Kidney (tissue), 14 donors: Measurements from ENCODE around the gene NCCRP1. TPM values are rescaled to one million over a fixed set of nuclear protein-coding genes. Genes with fewer than 3 reads are reported as not detected.
A peak's percentile ranks its signal among the peaks of the same experiment; 100 is the strongest.

Source experiments
- DNase-seq, 5 donors: peaks; one replicate each; pipeline ENCODE4 v3.0.0-alpha.2; 2013 to 2020
- FAIRE-seq: peaks from 2 replicates; lab custom pipeline; 2012; peaks lifted over from hg19 to GRCh38; lab: Jason Lieb, UNC
- H3K27ac ChIP-seq, 2 donors: one replicate each; pipeline ENCODE4 v1.7.0; 2013; ENCODE audit warnings: low read depth in 2 of 2, low read length in 2 of 2, inconsistent platforms in 1 of 2
- H3K27me3 ChIP-seq: one replicate; pipeline ENCODE4 v1.7.1; 2013; ENCODE audit warnings: low read length, inconsistent platforms; ENCODE audit not compliant: control insufficient read depth, insufficient read depth
- H3K36me3 ChIP-seq, 3 donors: one replicate each; pipeline versions ENCODE4 v1.7.0 to v1.7.1; 2013; ENCODE audit warnings: low read length in 3 of 3, control low read depth in 1 of 3, inconsistent platforms in 1 of 3; ENCODE audit not compliant: insufficient read depth in 3 of 3, control insufficient read depth in 2 of 3
- H3K4me1 ChIP-seq, 3 donors: one replicate each; pipeline versions ENCODE4 v1.7.0 to v1.7.1; 2013; ENCODE audit warnings: low read length in 3 of 3, inconsistent platforms in 1 of 3, low read depth in 1 of 3; ENCODE audit not compliant: control insufficient read depth in 2 of 3, insufficient read depth in 2 of 3
- H3K4me3 ChIP-seq, 3 donors: one replicate each; pipeline versions ENCODE4 v1.7.0 to v1.8.1; 2013; ENCODE audit warnings: low read length in 3 of 3, control low read depth in 1 of 3, inconsistent platforms in 1 of 3
- H3K9ac ChIP-seq, 3 donors: one replicate each; pipeline versions ENCODE4 v1.7.0 to v1.7.1; 2013; ENCODE audit warnings: low read length in 3 of 3, control low read depth in 1 of 3, inconsistent platforms in 1 of 3
- H3K9me3 ChIP-seq, 3 donors: one replicate each; pipeline versions ENCODE4 v1.7.0 to v1.7.1; 2013; ENCODE audit warnings: low read length in 3 of 3, control low read depth in 1 of 3, inconsistent platforms in 1 of 3; ENCODE audit not compliant: control insufficient read depth in 2 of 3, insufficient read depth in 1 of 3
- CTCF ChIP-seq: IDR thresholded peaks from 3 replicates; pipeline ENCODE4 v1.5.1; 2012; ENCODE audit warnings: mild to moderate bottlenecking, moderate library complexity, borderline replicate concordance; ENCODE audit not compliant: insufficient read depth; ENCODE audit errors: extremely low read depth
- intact Hi-C: fragments of 100-400 bp; cut with DNase I; formaldehyde crosslinking; loops from one replicate; pipeline ENCODE4 v1.11.1; 2022
- polyA plus RNA-seq: library from polyadenylated mRNA; stranded (reverse); fragments of 350-450 nt; fragmentation: Illumina TruSeq; extraction: RNeasy Lipid Tissue Mini Kit (QIAGEN cat#74804); gene quantifications from one replicate; pipeline ENCODE4 v1.2.3, GENCODE V29; 2014; ENCODE audit warnings: low read depth, low replicate concordance; ENCODE audit not compliant: insufficient read depth
- total RNA-seq: library from RNA; stranded (reverse); fragmentation: NEBNext Ultra II Directional; extraction: Animal tissue kit (Norgen Biotek cat#: 25700); gene quantifications from one replicate; pipeline ENCODE4 v1.2.1, GENCODE V29; 2021
- donor health status: control.
- donor health status: control.
- donor health status: control.
- donor health status: control.
- donor health status: control.
- donor health status: DM: yes; HTN: yes; CAD: no.
- donor health status: Normal renal cell carcinoma (clear cell type).

Gene NCCRP1
- total and polyA plus RNA-seq, 2 donors from 2014 or later: 0.60 to 5.5 TPM

GRCh38 chr19:39178296-39179006, 18.3 kb upstream of the NCCRP1 start:
- Histone ChIP-seq H3K27me3 (no peaks in the 10 kb centered on the region), H3K27ac (no peak overlapping the region), H3K9me3 (no peaks in the 10 kb centered on the region), H3K4me1 (peaks cover 0 to 2% (median 0%) of the 10 kb centered on the region in 3 donors), H3K4me3 (no peak overlapping the region), H3K9ac (no peak overlapping the region), H3K36me3 (peaks cover 0 to 13% (median 5%) of the 10 kb centered on the region in 3 donors)
- intact Hi-C loops: no loop called here
- FAIRE-seq (no peak), DNase-seq (peak in 1 of 5 donors; percentile 61)
- TF ChIP-seq CTCF: no peak

- no peak for FAIRE-seq
- Histone ChIP-seq H3K27me3 (no peaks in the 10 kb centered on the region), H3K27ac (no peak overlapping the region), H3K9ac (no peak overlapping the region), H3K4me3 (no peak overlapping the region), H3K4me1 (peaks cover 0 to 2% (median 0%) of the 10 kb centered on the region in 3 donors), H3K9me3 (no peaks in the 10 kb centered on the region), H3K36me3 (peaks cover 0 to 13% (median 5%) of the 10 kb centered on the region in 3 donors)
- intact Hi-C loops: loop anchor here (10.0 kb wide), 1 partner anchor 55 kb away; the partner anchor contains the start of gene PAK4
- peak in 1 of 5 donors; percentile 41 for DNase-seq
- no peak for TF ChIP-seq CTCF
Measured at GRCh38 chr19:39179754-39180153, 17.0 kb upstream of the NCCRP1 start.

GRCh38 chr19:39180749-39181148, 16.0 kb upstream of the NCCRP1 start:
- FAIRE-seq (no peak), DNase-seq (peak in 1 of 5 donors; percentile 54)
- H3K4me1 ChIP-seq: peaks cover 0 to 2% (median 0%) of the 10 kb centered on the region in 3 donors
- no peak for TF ChIP-seq CTCF
- intact Hi-C loops: loop anchor here (10.0 kb wide), 1 partner anchor 56 kb away; the partner anchor contains the start of gene PAK4
- peaks cover 0 to 12% (median 5%) of the 10 kb centered on the region in 3 donors for H3K36me3 ChIP-seq
- H3K9ac ChIP-seq: no peak overlapping the region
- H3K27me3 ChIP-seq: no peaks in the 10 kb centered on the region
- H3K9me3 ChIP-seq: no peaks in the 10 kb centered on the region
- H3K27ac ChIP-seq: no peak overlapping the region
- no peak overlapping the region for H3K4me3 ChIP-seq
